ENCODE results near the gene PPP1R9B.

PPP1R9B gene

GRCh38 chr17:50192618-50193291 is 42.3 kb upstream of the PPP1R9B start:
- no peaks in the 10 kb centered on the region for H3K27me3 ChIP-seq (ENCODE audit: control insufficient read depth in 1 of 2, insufficient read depth in 2 of 2, low read length in 2 of 2)
- no peak overlapping the region for H3K4me3 ChIP-seq (ENCODE audit: low read depth in 1 of 2, low read length in 2 of 2)
- H3K27ac ChIP-seq (ENCODE audit: low read depth, low read length) = no peak overlapping the region
- H3K36me3 ChIP-seq (ENCODE audit: control insufficient read depth in 1 of 2, insufficient read depth in 2 of 2, low read length in 2 of 2) = peaks cover 3 to 9% of the 10 kb centered on the region in 2 donors
- H3K9me3 ChIP-seq (ENCODE audit: control insufficient read depth in 1 of 2, low read length in 2 of 2) = no peaks in the 10 kb centered on the region
- no peaks in the 10 kb centered on the region for H3K4me1 ChIP-seq (ENCODE audit: control insufficient read depth in 1 of 2, insufficient read depth in 2 of 2, low read length in 2 of 2)
- H3K9ac ChIP-seq (ENCODE audit: low read depth in 1 of 2, low read length in 2 of 2) = no peak overlapping the region

- no peaks in the 10 kb centered on the region for H3K4me1 ChIP-seq (ENCODE audit: control insufficient read depth in 1 of 2, insufficient read depth in 2 of 2, low read length in 2 of 2)
- H3K36me3 ChIP-seq (ENCODE audit: control insufficient read depth in 1 of 2, insufficient read depth in 2 of 2, low read length in 2 of 2) = peaks cover 3 to 9% of the 10 kb centered on the region in 2 donors
- H3K27ac ChIP-seq (ENCODE audit: low read depth, low read length) = no peak overlapping the region
- H3K4me3 ChIP-seq (ENCODE audit: low read depth in 1 of 2, low read length in 2 of 2) = no peak overlapping the region
- no peak overlapping the region for H3K9ac ChIP-seq (ENCODE audit: low read depth in 1 of 2, low read length in 2 of 2)
- H3K9me3 ChIP-seq (ENCODE audit: control insufficient read depth in 1 of 2, low read length in 2 of 2) = no peaks in the 10 kb centered on the region
- H3K27me3 ChIP-seq (ENCODE audit: control insufficient read depth in 1 of 2, insufficient read depth in 2 of 2, low read length in 2 of 2) = no peaks in the 10 kb centered on the region
Measured at GRCh38 chr17:50192144-50192617, 41.7 kb upstream of the PPP1R9B start.

GRCh38 chr17:50191359-50192143 is 41.1 kb upstream of the PPP1R9B start:
- H3K4me3 ChIP-seq (ENCODE audit: low read depth in 1 of 2, low read length in 2 of 2) = no peak overlapping the region
- H3K9ac ChIP-seq (ENCODE audit: low read depth in 1 of 2, low read length in 2 of 2) = no peak overlapping the region
- H3K9me3 ChIP-seq (ENCODE audit: control insufficient read depth in 1 of 2, low read length in 2 of 2) = no peaks in the 10 kb centered on the region
- no peak overlapping the region for H3K27ac ChIP-seq (ENCODE audit: low read depth, low read length)
- no peaks in the 10 kb centered on the region for H3K27me3 ChIP-seq (ENCODE audit: control insufficient read depth in 1 of 2, insufficient read depth in 2 of 2, low read length in 2 of 2)
- H3K4me1 ChIP-seq (ENCODE audit: control insufficient read depth in 1 of 2, insufficient read depth in 2 of 2, low read length in 2 of 2) = no peaks in the 10 kb centered on the region
- H3K36me3 ChIP-seq (ENCODE audit: control insufficient read depth in 1 of 2, insufficient read depth in 2 of 2, low read length in 2 of 2) = peaks cover 3 to 9% of the 10 kb centered on the region in 2 donors

- H3K4me3 ChIP-seq (ENCODE audit: low read depth in 1 of 2, low read length in 2 of 2) = no peak overlapping the region
- H3K9me3 ChIP-seq (ENCODE audit: control insufficient read depth in 1 of 2, low read length in 2 of 2) = no peaks in the 10 kb centered on the region
- no peak overlapping the region for H3K9ac ChIP-seq (ENCODE audit: low read depth in 1 of 2, low read length in 2 of 2)
- no peaks in the 10 kb centered on the region for H3K27me3 ChIP-seq (ENCODE audit: control insufficient read depth in 1 of 2, insufficient read depth in 2 of 2, low read length in 2 of 2)
- H3K27ac ChIP-seq (ENCODE audit: low read depth, low read length) = no peak overlapping the region
- H3K36me3 ChIP-seq (ENCODE audit: control insufficient read depth in 1 of 2, insufficient read depth in 2 of 2, low read length in 2 of 2) = peaks cover 3 to 9% of the 10 kb centered on the region in 2 donors
- H3K4me1 ChIP-seq (ENCODE audit: control insufficient read depth in 1 of 2, insufficient read depth in 2 of 2, low read length in 2 of 2) = no peaks in the 10 kb centered on the region
Measured at GRCh38 chr17:50190603-50191358, 40.3 kb upstream of the PPP1R9B start.

- Histone ChIP-seq H3K4me3 (ENCODE audit: low read depth in 1 of 2, low read length in 2 of 2) (no peak overlapping the region), H3K36me3 (ENCODE audit: control insufficient read depth in 1 of 2, insufficient read depth in 2 of 2, low read length in 2 of 2) (peaks cover 0 to 9% of the 10 kb centered on the region in 2 donors), H3K9me3 (ENCODE audit: control insufficient read depth in 1 of 2, low read length in 2 of 2) (no peaks in the 10 kb centered on the region), H3K27me3 (ENCODE audit: control insufficient read depth in 1 of 2, insufficient read depth in 2 of 2, low read length in 2 of 2) (no peaks in the 10 kb centered on the region), H3K9ac (ENCODE audit: low read depth in 1 of 2, low read length in 2 of 2) (no peak overlapping the region), H3K4me1 (ENCODE audit: control insufficient read depth in 1 of 2, insufficient read depth in 2 of 2, low read length in 2 of 2) (no peaks in the 10 kb centered on the region), H3K27ac (ENCODE audit: low read depth, low read length) (no peak overlapping the region)
Measured at GRCh38 chr17:50190293-50190602, 39.8 kb upstream of the PPP1R9B start.

GRCh38 chr17:50189550-50190292 is 39.2 kb upstream of the PPP1R9B start:
- Histone ChIP-seq H3K27me3 (ENCODE audit: control insufficient read depth in 1 of 2, insufficient read depth in 2 of 2, low read length in 2 of 2) (no peaks in the 10 kb centered on the region), H3K4me3 (ENCODE audit: low read depth in 1 of 2, low read length in 2 of 2) (no peak overlapping the region), H3K9ac (ENCODE audit: low read depth in 1 of 2, low read length in 2 of 2) (no peak overlapping the region), H3K4me1 (ENCODE audit: control insufficient read depth in 1 of 2, insufficient read depth in 2 of 2, low read length in 2 of 2) (no peaks in the 10 kb centered on the region), H3K36me3 (ENCODE audit: control insufficient read depth in 1 of 2, insufficient read depth in 2 of 2, low read length in 2 of 2) (peaks cover 0 to 9% of the 10 kb centered on the region in 2 donors), H3K27ac (ENCODE audit: low read depth, low read length) (no peak overlapping the region), H3K9me3 (ENCODE audit: control insufficient read depth in 1 of 2, low read length in 2 of 2) (no peaks in the 10 kb centered on the region)

GRCh38 chr17:50188921-50189549 is 38.6 kb upstream of the PPP1R9B start:
- H3K4me1 ChIP-seq (ENCODE audit: control insufficient read depth in 1 of 2, insufficient read depth in 2 of 2, low read length in 2 of 2) = peaks cover 2 to 6% of the 10 kb centered on the region in 2 donors
- peaks cover 0 to 9% of the 10 kb centered on the region in 2 donors for H3K36me3 ChIP-seq (ENCODE audit: control insufficient read depth in 1 of 2, insufficient read depth in 2 of 2, low read length in 2 of 2)
- no peaks in the 10 kb centered on the region for H3K9me3 ChIP-seq (ENCODE audit: control insufficient read depth in 1 of 2, low read length in 2 of 2)
- H3K9ac ChIP-seq (ENCODE audit: low read depth in 1 of 2, low read length in 2 of 2) = no peak overlapping the region
- no peak overlapping the region for H3K27ac ChIP-seq (ENCODE audit: low read depth, low read length)
- H3K27me3 ChIP-seq (ENCODE audit: control insufficient read depth in 1 of 2, insufficient read depth in 2 of 2, low read length in 2 of 2) = no peaks in the 10 kb centered on the region
- H3K4me3 ChIP-seq (ENCODE audit: low read depth in 1 of 2, low read length in 2 of 2) = no peak overlapping the region

GRCh38 chr17:50188531-50188920 is 38.0 kb upstream of the PPP1R9B start:
- Histone ChIP-seq H3K36me3 (ENCODE audit: control insufficient read depth in 1 of 2, insufficient read depth in 2 of 2, low read length in 2 of 2) (peaks cover 0 to 9% of the 10 kb centered on the region in 2 donors), H3K27me3 (ENCODE audit: control insufficient read depth in 1 of 2, insufficient read depth in 2 of 2, low read length in 2 of 2) (no peaks in the 10 kb centered on the region), H3K9me3 (ENCODE audit: control insufficient read depth in 1 of 2, low read length in 2 of 2) (no peaks in the 10 kb centered on the region), H3K4me1 (ENCODE audit: control insufficient read depth in 1 of 2, insufficient read depth in 2 of 2, low read length in 2 of 2) (peaks cover 7 to 11% of the 10 kb centered on the region in 2 donors), H3K27ac (ENCODE audit: low read depth, low read length) (no peak overlapping the region), H3K4me3 (ENCODE audit: low read depth in 1 of 2, low read length in 2 of 2) (no peak overlapping the region), H3K9ac (ENCODE audit: low read depth in 1 of 2, low read length in 2 of 2) (no peak overlapping the region)

GRCh38 chr17:50187751-50188530 is 37.5 kb upstream of the PPP1R9B start:
- Histone ChIP-seq H3K36me3 (ENCODE audit: control insufficient read depth in 1 of 2, insufficient read depth in 2 of 2, low read length in 2 of 2) (peaks cover 0 to 9% of the 10 kb centered on the region in 2 donors), H3K4me3 (ENCODE audit: low read depth in 1 of 2, low read length in 2 of 2) (no peak overlapping the region), H3K27ac (ENCODE audit: low read depth, low read length) (no peak overlapping the region), H3K9me3 (ENCODE audit: control insufficient read depth in 1 of 2, low read length in 2 of 2) (no peaks in the 10 kb centered on the region), H3K4me1 (ENCODE audit: control insufficient read depth in 1 of 2, insufficient read depth in 2 of 2, low read length in 2 of 2) (peaks cover 11 to 15% of the 10 kb centered on the region in 2 donors), H3K27me3 (ENCODE audit: control insufficient read depth in 1 of 2, insufficient read depth in 2 of 2, low read length in 2 of 2) (no peaks in the 10 kb centered on the region), H3K9ac (ENCODE audit: low read depth in 1 of 2, low read length in 2 of 2) (no peak overlapping the region)
